OCI-LY7 (cell line): ENCODE data around the gene DDX10. TPM values are rescaled to one million over a fixed set of nuclear protein-coding genes. Genes with fewer than 3 reads are reported as not detected.

ENCODE experiments used
- BruUV-seq: library from RNA; stranded (reverse); fragments of 400-500 nt; replicated peaks from 2 replicates; lab custom pipeline; 2021; lab: Mats Ljungman, UMichigan
- CTCF ChIA-PET: fragments of 300-600 bp; sonication (Branson Sonifier 250); formaldehyde crosslinking; loops from one replicate; lab custom pipeline; 2022; ENCODE audit warnings: antibody characterized with exemption; ENCODE audit not compliant: unreplicated experiment; lab: Charles Lee
- POLR2A ChIA-PET: fragments of 300-600 bp; sonication (Branson Sonifier 250); formaldehyde crosslinking; loops from one replicate; lab custom pipeline; 2022; ENCODE audit warnings: antibody characterized with exemption; lab: Charles Lee
- DNase-seq: peaks from one replicate; pipeline ENCODE4 v3.0.0-alpha.2; 2015; ENCODE audit warnings: low spot score
- H2AFZ ChIP-seq: fragments of 200-600 bp; sonication (generic), shearing (Covaris generic); 2 replicates; pipeline ENCODE4 v1.6.1; 2014; ENCODE audit warnings: mild to moderate bottlenecking, antibody characterized with exemption, low read length, moderate library complexity
- H3K27ac ChIP-seq: fragments of 200-600 bp; sonication (generic); 2 replicates; pipeline ENCODE4 v1.5.1; 2014; ENCODE audit warnings: mixed run types, low read depth, mild to moderate bottlenecking, moderate library complexity, low read length, inconsistent platforms; ENCODE audit not compliant: poor library complexity, severe bottlenecking
- H3K36me3 ChIP-seq: fragments of 200-600 bp; sonication (generic); 2 replicates; pipeline ENCODE4 v1.6.1; 2014; ENCODE audit warnings: mild to moderate bottlenecking, antibody characterized with exemption, low read length, moderate library complexity, mixed read lengths; ENCODE audit not compliant: insufficient read depth
- H3K4me1 ChIP-seq: fragments of 200-600 bp; sonication (generic); 2 replicates; pipeline ENCODE4 v1.5.1; 2014; ENCODE audit warnings: mild to moderate bottlenecking, low read length; ENCODE audit not compliant: insufficient read depth, poor library complexity, severe bottlenecking
- H3K4me2 ChIP-seq: fragments of 200-600 bp; sonication (generic); 2 replicates; pipeline ENCODE4 v1.6.1; 2014; ENCODE audit warnings: mild to moderate bottlenecking, low read length
- H3K4me3 ChIP-seq: fragments of 200-600 bp; sonication (generic); 2 replicates; pipeline ENCODE4 v1.5.1; 2014; ENCODE audit warnings: mild to moderate bottlenecking, low read depth, low read length; ENCODE audit not compliant: poor library complexity, severe bottlenecking
- H3K79me2 ChIP-seq: fragments of 200-600 bp; sonication (generic); 2 replicates; pipeline ENCODE4 v1.6.1; 2016; ENCODE audit warnings: low read depth, mild to moderate bottlenecking, low read length, moderate library complexity, mixed read lengths; ENCODE audit not compliant: insufficient read depth
- H3K9me2 ChIP-seq: fragments of 200-600 bp; sonication (generic); 2 replicates; pipeline ENCODE4 v1.6.1; 2016; ENCODE audit warnings: mild to moderate bottlenecking, low read length, mixed read lengths; ENCODE audit not compliant: insufficient read depth
- H3K9me3 ChIP-seq: fragments of 200-600 bp; sonication (generic); 2 replicates; pipeline ENCODE4 v1.6.1; 2014; ENCODE audit warnings: mild to moderate bottlenecking, mixed run types, low read length, mixed read lengths
- H4K20me1 ChIP-seq: fragments of 200-600 bp; sonication (generic); 2 replicates; pipeline ENCODE4 v1.6.1; 2014; ENCODE audit warnings: mild to moderate bottlenecking, antibody characterized with exemption, low read length, moderate library complexity, mixed read lengths; ENCODE audit not compliant: insufficient read depth
- EZH2phosphoT487 ChIP-seq: fragments of 200-600 bp; sonication (generic); IDR thresholded peaks from 2 replicates; pipeline ENCODE4 v1.6.1; 2018; ENCODE audit warnings: low read depth, borderline replicate concordance, mild to moderate bottlenecking, mixed run types, antibody characterized with exemption, low read length, moderate library complexity, mixed read lengths
- intact Hi-C: fragments of 100-400 bp; cut with micrococcal nuclease; formaldehyde crosslinking; loops from one replicate; pipeline ENCODE4 v1.10.0; 2022; ENCODE audit not compliant: unreplicated experiment
- total RNA-seq, 2 experiments: library from RNA; depleted of rRNA in 1 of 2; stranded (reverse); fragments of >200 nt in 1 of 2; shearing (Covaris generic) in 1 of 2; gene quantifications; 2 replicates each; pipeline ENCODE4 v1.2.3, GENCODE V29; 2014 to 2022
- TF ChIP-seq, protein P1 (sequence below): fragments of 200-600 bp; sonication (generic); conservative IDR thresholded peaks from 2 replicates; pipeline ENCODE4 v1.5.1; 2014; ENCODE audit warnings: mild to moderate bottlenecking, antibody characterized with exemption, low read length, moderate library complexity, mixed read lengths

The DDX10 gene
- total RNA-seq, 2 experiments from 2014 or later: 46.5 to 48.7 TPM

DNA sequence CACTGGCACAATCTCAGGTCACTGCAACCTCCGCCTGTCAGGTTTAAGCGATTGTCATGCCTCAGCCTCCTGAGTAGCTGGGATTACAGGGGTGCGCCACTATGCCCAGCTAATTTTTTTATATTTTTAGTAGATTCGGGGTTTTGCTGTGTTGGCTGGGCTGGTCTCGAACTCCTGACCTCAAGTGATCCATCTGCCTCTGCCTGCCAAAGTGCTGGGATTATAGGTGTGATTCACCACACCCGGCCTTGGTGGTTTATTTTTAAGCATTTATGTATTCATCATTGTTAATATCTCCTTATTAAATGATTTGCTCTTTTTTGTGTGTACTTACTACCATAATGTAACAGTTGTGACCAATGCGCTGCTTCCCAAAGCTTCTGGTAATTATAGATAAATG lies 171.7 kb downstream of the DDX10 start:
- Histone ChIP-seq H3K4me3 (no peak overlapping the region), H3K9me3 (no peaks in the 10 kb centered on the region), H3K79me2 (peaks cover 3% of the 10 kb centered on the region; the same call in 1 of the 2 replicates), H3K36me3 (peaks cover 29% of the 10 kb centered on the region), H4K20me1 (no peaks in the 10 kb centered on the region), H3K27ac (no peak overlapping the region), H3K4me2 (no peak overlapping the region), H2AFZ (no peak overlapping the region), H3K9me2 (no peaks in the 10 kb centered on the region), H3K4me1 (no peaks in the 10 kb centered on the region)
- POLR2A ChIA-PET: interaction anchor here (0.8 to 3.2 kb wide), 3 partner anchors 11 to 22 kb away, joined by 4 to 11 read pairs (median 7); no protein-coding TSS in a partner anchor
- no peak for TF ChIP-seq EZH2phosphoT487
- TF ChIP-seq, protein P1, sequence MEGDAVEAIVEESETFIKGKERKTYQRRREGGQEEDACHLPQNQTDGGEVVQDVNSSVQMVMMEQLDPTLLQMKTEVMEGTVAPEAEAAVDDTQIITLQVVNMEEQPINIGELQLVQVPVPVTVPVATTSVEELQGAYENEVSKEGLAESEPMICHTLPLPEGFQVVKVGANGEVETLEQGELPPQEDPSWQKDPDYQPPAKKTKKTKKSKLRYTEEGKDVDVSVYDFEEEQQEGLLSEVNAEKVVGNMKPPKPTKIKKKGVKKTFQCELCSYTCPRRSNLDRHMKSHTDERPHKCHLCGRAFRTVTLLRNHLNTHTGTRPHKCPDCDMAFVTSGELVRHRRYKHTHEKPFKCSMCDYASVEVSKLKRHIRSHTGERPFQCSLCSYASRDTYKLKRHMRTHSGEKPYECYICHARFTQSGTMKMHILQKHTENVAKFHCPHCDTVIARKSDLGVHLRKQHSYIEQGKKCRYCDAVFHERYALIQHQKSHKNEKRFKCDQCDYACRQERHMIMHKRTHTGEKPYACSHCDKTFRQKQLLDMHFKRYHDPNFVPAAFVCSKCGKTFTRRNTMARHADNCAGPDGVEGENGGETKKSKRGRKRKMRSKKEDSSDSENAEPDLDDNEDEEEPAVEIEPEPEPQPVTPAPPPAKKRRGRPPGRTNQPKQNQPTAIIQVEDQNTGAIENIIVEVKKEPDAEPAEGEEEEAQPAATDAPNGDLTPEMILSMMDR: no peak
- intact Hi-C loops: no loop called here
- no peak for DNase-seq
- no TSS peak for BruUV-seq
- CTCF ChIA-PET: no interaction called here

DNA sequence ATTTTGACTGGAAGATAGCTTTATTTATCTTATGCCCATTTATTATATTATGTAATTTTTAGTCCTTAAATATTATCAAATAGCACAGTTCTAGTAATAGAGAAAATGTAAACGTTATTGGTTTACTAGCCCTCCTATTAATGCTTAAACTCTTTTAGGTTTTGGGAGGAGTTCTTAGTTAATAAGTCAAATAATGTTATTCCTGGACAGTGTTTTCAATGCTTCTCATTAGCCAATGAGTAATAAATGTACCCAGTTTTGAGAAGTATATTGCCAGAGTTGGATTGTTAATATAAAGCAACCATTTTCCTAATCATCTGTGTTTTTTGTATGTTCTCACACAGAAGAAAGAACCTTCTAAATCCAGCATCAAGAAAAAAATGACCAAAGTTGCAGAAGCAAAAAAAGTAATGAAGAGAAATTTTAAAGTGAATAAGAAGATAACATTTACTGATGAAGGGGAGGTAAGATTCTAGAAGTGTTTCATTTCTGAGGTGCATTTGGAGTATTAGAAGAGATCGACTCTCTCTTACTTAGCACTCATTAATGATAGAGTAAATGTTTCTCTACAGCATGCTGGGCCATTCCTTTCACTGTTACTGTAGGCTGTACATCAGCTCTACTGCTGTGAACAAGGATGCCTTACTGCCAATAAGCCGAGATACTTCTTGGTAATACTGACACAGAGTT lies 173.4 kb downstream of the DDX10 start:
- Histone ChIP-seq H3K4me3 (no peak overlapping the region), H2AFZ (no peak overlapping the region), H3K79me2 (no peaks in the 10 kb centered on the region), H3K4me2 (no peak overlapping the region), H3K36me3 (peaks cover 44% of the 10 kb centered on the region), H3K4me1 (no peaks in the 10 kb centered on the region), H4K20me1 (no peaks in the 10 kb centered on the region), H3K27ac (no peak overlapping the region), H3K9me2 (no peaks in the 10 kb centered on the region), H3K9me3 (no peaks in the 10 kb centered on the region)
- ChIA-PET CTCF (no interaction called here), POLR2A (interaction anchor here (1.8 to 3.2 kb wide), 3 partner anchors 9 to 15 kb away, joined by 5 to 11 read pairs (median 5); no protein-coding TSS in a partner anchor)
- TF ChIP-seq, protein P1: no peak
- no peak for DNase-seq
- no TSS peak for BruUV-seq
- intact Hi-C loops: no loop called here

DNA sequence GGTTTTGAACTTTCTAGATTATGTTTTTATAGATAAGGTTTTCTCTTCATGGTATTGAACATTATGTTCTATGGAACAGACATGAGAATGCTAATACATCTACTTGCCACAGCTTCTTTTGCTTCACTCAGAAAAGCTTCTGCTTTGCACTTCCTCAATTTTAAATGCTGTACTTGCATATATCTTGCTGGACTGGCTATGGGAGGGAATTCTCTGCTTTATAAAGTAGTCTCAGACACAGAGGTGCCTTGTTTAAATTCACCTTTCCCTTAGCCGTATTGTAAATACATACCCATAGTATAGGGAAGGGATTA lies 173.9 kb downstream of the DDX10 start:
- Histone ChIP-seq H3K4me1 (no peaks in the 10 kb centered on the region), H3K9me3 (no peaks in the 10 kb centered on the region), H3K36me3 (peaks cover 46% of the 10 kb centered on the region), H3K9me2 (no peaks in the 10 kb centered on the region), H3K27ac (no peak overlapping the region), H3K4me3 (no peak overlapping the region), H2AFZ (no peak overlapping the region), H4K20me1 (no peaks in the 10 kb centered on the region), H3K4me2 (no peak overlapping the region), H3K79me2 (no peaks in the 10 kb centered on the region)
- ChIA-PET CTCF (no interaction called here), POLR2A (interaction anchor here (0.6 to 3.2 kb wide), 4 partner anchors 9 to 135 kb away, joined by 3 to 11 read pairs (median 5); no protein-coding TSS in a partner anchor)
- no TSS peak for BruUV-seq
- TF ChIP-seq, protein P1: no peak
- TF ChIP-seq EZH2phosphoT487: no peak
- intact Hi-C loops: no loop called here
- DNase-seq: no peak
